H9 (cell line): ENCODE data around the gene GABRB2. TPM values are rescaled to one million over a fixed set of nuclear protein-coding genes. Genes with fewer than 3 reads are reported as not detected.

Experiments used
- DNase-seq: peaks from one replicate; pipeline ENCODE4 v3.0.0-alpha.2; 2017
- H2AFZ ChIP-seq: one replicate; pipeline ENCODE4 v1.6.1; 2013; ENCODE audit warnings: mild to moderate bottlenecking, low read length, control low read depth, moderate library complexity
- H2AK5ac ChIP-seq: 2 replicates; pipeline ENCODE4 v1.6.1; 2013; ENCODE audit warnings: low read length, control low read depth, mixed read lengths; ENCODE audit not compliant: insufficient read length
- H2BK120ac ChIP-seq: one replicate; pipeline ENCODE4 v1.6.1; 2013; ENCODE audit warnings: low read depth, mild to moderate bottlenecking, low read length, control low read depth, inconsistent platforms; ENCODE audit not compliant: poor library complexity, severe bottlenecking
- H2BK12ac ChIP-seq: 2 replicates; pipeline ENCODE4 v1.6.1; 2013; ENCODE audit warnings: low read length, control low read depth, mixed read lengths, low read depth; ENCODE audit not compliant: insufficient read length
- H2BK15ac ChIP-seq: 2 replicates; pipeline ENCODE4 v1.6.1; 2013; ENCODE audit warnings: low read depth, low read length, control low read depth
- H2BK20ac ChIP-seq: one replicate; pipeline ENCODE4 v1.6.1; 2013; ENCODE audit warnings: low read depth, mild to moderate bottlenecking, low read length, control low read depth, inconsistent platforms; ENCODE audit not compliant: poor library complexity, severe bottlenecking
- H2BK5ac ChIP-seq: 2 replicates; pipeline ENCODE4 v1.6.1; 2013; ENCODE audit warnings: low read length, control low read depth, mixed read lengths; ENCODE audit not compliant: insufficient read length
- H3K14ac ChIP-seq: 2 replicates; pipeline ENCODE4 v1.6.1; 2013; ENCODE audit warnings: low read length, control low read depth; ENCODE audit not compliant: insufficient read depth
- H3K18ac ChIP-seq: 2 replicates; pipeline ENCODE4 v1.6.1; 2013; ENCODE audit warnings: low read depth, mild to moderate bottlenecking, mixed read lengths, low read length, control low read depth; ENCODE audit not compliant: insufficient read length
- H3K23ac ChIP-seq: 2 replicates; pipeline ENCODE4 v1.6.1; 2013; ENCODE audit warnings: low read length, control low read depth, mixed read lengths, low read depth; ENCODE audit not compliant: insufficient read length
- H3K23me2 ChIP-seq: 2 replicates; pipeline ENCODE4 v1.6.1; 2013; ENCODE audit warnings: low read depth, mild to moderate bottlenecking, mixed read lengths, low read length, control low read depth; ENCODE audit not compliant: insufficient read length, poor library complexity, severe bottlenecking
- H3K27ac ChIP-seq: 2 replicates; pipeline ENCODE4 v1.5.1; 2013; ENCODE audit warnings: low read length, control low read depth, mixed read lengths, low read depth; ENCODE audit not compliant: insufficient read length
- H3K27me3 ChIP-seq: 2 replicates; pipeline ENCODE4 v1.6.1; 2013; ENCODE audit warnings: low read length, control low read depth, inconsistent platforms; ENCODE audit not compliant: insufficient read depth
- H3K4ac ChIP-seq: 2 replicates; pipeline ENCODE4 v1.6.1; 2013; ENCODE audit warnings: low read depth, mild to moderate bottlenecking, control low read depth, inconsistent platforms, low read length, moderate library complexity
- H3K4me1 ChIP-seq: 2 replicates; pipeline ENCODE4 v1.6.1; 2013; ENCODE audit warnings: low read length, control low read depth, inconsistent platforms; ENCODE audit not compliant: insufficient read depth
- H3K4me2 ChIP-seq: 2 replicates; pipeline ENCODE4 v1.6.1; 2013; ENCODE audit warnings: low read length, control low read depth, mixed read lengths; ENCODE audit not compliant: insufficient read length, insufficient read depth
- H3K56ac ChIP-seq: 2 replicates; pipeline ENCODE4 v1.6.1; 2013; ENCODE audit warnings: low read depth, mild to moderate bottlenecking, mixed read lengths, low read length, control low read depth; ENCODE audit not compliant: insufficient read length
- H3K79me1 ChIP-seq: 2 replicates; pipeline ENCODE4 v1.6.1; 2013; ENCODE audit warnings: low read depth, mild to moderate bottlenecking, moderate library complexity, low read length, control low read depth, inconsistent platforms; ENCODE audit not compliant: insufficient read depth, poor library complexity, severe bottlenecking
- H3K79me2 ChIP-seq: 2 replicates; pipeline ENCODE4 v1.6.1; 2013; ENCODE audit warnings: low read length, control low read depth, inconsistent platforms; ENCODE audit not compliant: insufficient read depth
- H3K9ac ChIP-seq: 2 replicates; pipeline ENCODE4 v1.6.1; 2013; ENCODE audit warnings: low read length, control low read depth, mixed read lengths; ENCODE audit not compliant: insufficient read length; ENCODE audit errors: extremely low read depth
- H3K9me3 ChIP-seq: one replicate; pipeline ENCODE4 v1.6.1; 2013; ENCODE audit warnings: low read depth, low read length, inconsistent platforms; ENCODE audit not compliant: control insufficient read depth
- H3T11ph ChIP-seq: one replicate; pipeline ENCODE4 v1.6.1; 2013; ENCODE audit warnings: mild to moderate bottlenecking, low read length, control low read depth, inconsistent platforms
- H4K20me1 ChIP-seq: one replicate; pipeline ENCODE4 v1.6.1; 2013; ENCODE audit not compliant: control insufficient read depth, insufficient read length, insufficient read depth
- H4K5ac ChIP-seq: 2 replicates; pipeline ENCODE4 v1.6.1; 2013; ENCODE audit warnings: low read depth, mild to moderate bottlenecking, mixed read lengths, low read length, control low read depth; ENCODE audit not compliant: insufficient read length
- H4K8ac ChIP-seq: replicated peaks from 2 replicates; pipeline ENCODE4 v1.6.1; 2013; ENCODE audit warnings: low read length, control low read depth, mixed read lengths, low read depth; ENCODE audit not compliant: insufficient read length
- H4K91ac ChIP-seq: 2 replicates; pipeline ENCODE4 v1.6.1; 2013; ENCODE audit warnings: low read depth, mild to moderate bottlenecking, moderate library complexity, mixed read lengths, low read length, control low read depth; ENCODE audit not compliant: insufficient read length
- H3K27ac Mint-ChIP-seq, 3 experiments: 2 replicates in 2 of 3; 3 replicates in 1 of 3; pipeline ENCODE4 v1.8.0; 2020 to 2021; ENCODE audit warnings: mixed read lengths in 3 of 3, mild to moderate bottlenecking in 1 of 3, moderate library complexity in 1 of 3
- H3K27me3 Mint-ChIP-seq: 2 replicates; pipeline ENCODE4 v1.8.0; 2021; ENCODE audit warnings: low read depth, mild to moderate bottlenecking, moderate library complexity, mixed read lengths
- H3K36me3 Mint-ChIP-seq, 3 experiments: 2 replicates in 2 of 3; 3 replicates in 1 of 3; pipeline ENCODE4 v1.8.0; 2020 to 2021; ENCODE audit warnings: low read depth in 3 of 3, mixed read lengths in 3 of 3; ENCODE audit not compliant: insufficient read depth in 1 of 3
- H3K4me1 Mint-ChIP-seq, 2 experiments: 2 replicates each; pipeline ENCODE4 v1.8.0; 2020; ENCODE audit warnings: mixed read lengths in 2 of 2
- H3K4me3 Mint-ChIP-seq, 2 experiments: 2 replicates in 1 of 2; 3 replicates in 1 of 2; pipeline ENCODE4 v1.8.0; 2020 to 2021; ENCODE audit warnings: mild to moderate bottlenecking in 2 of 2, mixed read lengths in 2 of 2, moderate library complexity in 1 of 2
- H3K9me3 Mint-ChIP-seq, 2 experiments: 2 replicates in 1 of 2; 3 replicates in 1 of 2; pipeline ENCODE4 v1.8.0; 2020; ENCODE audit warnings: mild to moderate bottlenecking in 2 of 2, mixed read lengths in 2 of 2, moderate library complexity in 1 of 2
- WGBS: extraction: QIAGEN DNeasy Blood & Tissue Kit; methylation state at CpG from one replicate; pipeline ENCODE4 v1.1.7; 2013; ENCODE audit warnings: missing lambda C conversion rate, low lambda C conversion rate, mixed read lengths; ENCODE audit not compliant: insufficient read length; ENCODE audit errors: extremely low coverage; 5-methylcytosine and 5-hydroxymethylcytosine counted together
- total RNA-seq: library from RNA; stranded (reverse); gene quantifications from 2 replicates; pipeline ENCODE4 v1.2.1, GENCODE V29; 2021
- TF ChIP-seq, protein P1 (sequence below): fragments of 200-600 bp; sonication (generic); conservative IDR thresholded peaks from 3 replicates; pipeline ENCODE4 v1.8.0; 2021; ENCODE audit warnings: antibody characterized with exemption, mild to moderate bottlenecking

GABRB2 gene
- total RNA-seq, 1 experiment from 2014 or later: 0.20 TPM

DNA sequence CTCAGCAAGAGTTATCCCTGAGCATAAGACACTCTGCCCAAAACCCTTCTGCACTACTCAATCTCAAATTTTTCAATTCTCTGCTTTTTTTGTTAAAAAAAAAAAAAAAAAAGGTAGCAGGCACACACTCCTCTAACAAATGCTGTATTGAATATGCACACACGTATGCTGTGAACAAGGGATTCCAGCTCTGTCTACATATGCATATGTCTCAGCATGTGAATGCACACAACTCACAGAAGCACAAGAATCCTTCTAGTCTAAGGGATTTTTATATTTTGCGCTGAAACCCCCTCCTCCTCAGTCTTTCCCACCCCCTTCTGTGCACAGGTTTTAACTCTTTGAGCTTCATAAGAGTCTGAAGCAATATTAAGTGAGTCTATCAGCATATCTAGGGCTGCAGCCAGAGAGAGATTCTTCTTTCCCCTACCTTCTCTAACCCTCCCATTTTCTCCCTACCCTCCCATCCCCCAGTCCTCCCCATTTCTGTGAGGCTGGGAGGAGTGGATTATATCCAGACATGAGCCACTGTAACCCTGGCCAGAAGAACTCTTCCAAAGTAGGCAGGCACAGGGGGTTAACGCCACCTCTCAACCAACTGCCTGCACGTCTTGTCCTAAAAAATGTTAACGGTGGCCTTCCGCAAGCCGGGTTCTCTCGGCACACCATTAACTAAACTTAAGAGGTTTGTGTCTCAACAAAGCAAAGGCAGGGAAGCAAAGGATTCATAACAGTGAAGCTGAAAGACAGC is 1.0 kb downstream of the GABRB2 start:
- Mint-ChIP-seq H3K4me3 (peak overlapping the region in 1 of 2 experiments; percentile 91; a peak in 3 of 5 replicates), H3K36me3 (no peaks in the 10 kb centered on the region), H3K27ac (no peak overlapping the region; a peak in 1 of 7 replicates), H3K4me1 (peaks cover 33 to 36% of the 10 kb centered on the region in 2 experiments), H3K9me3 (no peaks in the 10 kb centered on the region), H3K27me3 (peaks cover 94% of the 10 kb centered on the region)
- Histone ChIP-seq H3K79me2 (no peaks in the 10 kb centered on the region), H3K56ac (no peak overlapping the region), H3K4ac (no peak overlapping the region), H3K27ac (no peak overlapping the region), H4K91ac (no peak overlapping the region), H2BK120ac (no peak overlapping the region), H3K9ac (no peak overlapping the region), H3T11ph (no peak overlapping the region), H3K27me3 (peaks cover 35% of the 10 kb centered on the region), H3K14ac (no peak overlapping the region), H4K20me1 (no peaks in the 10 kb centered on the region), H3K18ac (no peak overlapping the region), H3K23ac (no peak overlapping the region), H2BK5ac (no peak overlapping the region), H2BK20ac (no peak overlapping the region), H3K79me1 (no peaks in the 10 kb centered on the region), H4K8ac (no peak overlapping the region), H2AK5ac (no peak overlapping the region), H2BK12ac (no peak overlapping the region), H2AFZ (no peak overlapping the region), H3K23me2 (peaks cover 17% of the 10 kb centered on the region), H3K4me1 (peaks cover 4% of the 10 kb centered on the region; the same call in 1 of the 2 replicates), H3K9me3 (no peaks in the 10 kb centered on the region), H4K5ac (no peak overlapping the region), H2BK15ac (no peak overlapping the region), H3K4me2 (peak overlapping the region; percentile 75)
- no CpG with 5 or more reads among the region's 8 CpGs for WGBS
- TF ChIP-seq, protein P1, sequence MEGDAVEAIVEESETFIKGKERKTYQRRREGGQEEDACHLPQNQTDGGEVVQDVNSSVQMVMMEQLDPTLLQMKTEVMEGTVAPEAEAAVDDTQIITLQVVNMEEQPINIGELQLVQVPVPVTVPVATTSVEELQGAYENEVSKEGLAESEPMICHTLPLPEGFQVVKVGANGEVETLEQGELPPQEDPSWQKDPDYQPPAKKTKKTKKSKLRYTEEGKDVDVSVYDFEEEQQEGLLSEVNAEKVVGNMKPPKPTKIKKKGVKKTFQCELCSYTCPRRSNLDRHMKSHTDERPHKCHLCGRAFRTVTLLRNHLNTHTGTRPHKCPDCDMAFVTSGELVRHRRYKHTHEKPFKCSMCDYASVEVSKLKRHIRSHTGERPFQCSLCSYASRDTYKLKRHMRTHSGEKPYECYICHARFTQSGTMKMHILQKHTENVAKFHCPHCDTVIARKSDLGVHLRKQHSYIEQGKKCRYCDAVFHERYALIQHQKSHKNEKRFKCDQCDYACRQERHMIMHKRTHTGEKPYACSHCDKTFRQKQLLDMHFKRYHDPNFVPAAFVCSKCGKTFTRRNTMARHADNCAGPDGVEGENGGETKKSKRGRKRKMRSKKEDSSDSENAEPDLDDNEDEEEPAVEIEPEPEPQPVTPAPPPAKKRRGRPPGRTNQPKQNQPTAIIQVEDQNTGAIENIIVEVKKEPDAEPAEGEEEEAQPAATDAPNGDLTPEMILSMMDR: no peak
- DNase-seq: no peak
